ENCODE results near the gene HNRNPF.

HNRNPF gene

GRCh38 chr10:43365001-43365400, 44.0 kb downstream of the HNRNPF start:
- H3K36me3 Mint-ChIP-seq (ENCODE audit: low read depth): peaks cover 12% of the 10 kb centered on the region
- peaks cover 30% of the 10 kb centered on the region for H3K4me1 Mint-ChIP-seq
- no peaks in the 10 kb centered on the region for H3K9me3 Mint-ChIP-seq
- no peak for ATAC-seq
- H3K27me3 Mint-ChIP-seq: peaks cover 3% of the 10 kb centered on the region
- no peak overlapping the region for H3K27ac Mint-ChIP-seq
- no peak overlapping the region for H3K4me3 Mint-ChIP-seq
- DNase-seq: no peak

- H3K4me1 Mint-ChIP-seq: peaks cover 32% of the 10 kb centered on the region
- peak; percentile 98 for DNase-seq
- peak overlapping the region; percentile 94 for H3K27ac Mint-ChIP-seq
- H3K9me3 Mint-ChIP-seq: no peaks in the 10 kb centered on the region
- peak; percentile 88 for ATAC-seq
- peaks cover 3% of the 10 kb centered on the region for H3K27me3 Mint-ChIP-seq
- H3K36me3 Mint-ChIP-seq (ENCODE audit: low read depth): peaks cover 12% of the 10 kb centered on the region
- H3K4me3 Mint-ChIP-seq: peak overlapping the region; percentile 97
Measured at GRCh38 chr10:43362191-43362839, 46.7 kb downstream of the HNRNPF start.

GRCh38 chr10:43361547-43362190, 47.3 kb downstream of the HNRNPF start:
- Mint-ChIP-seq H3K36me3 (ENCODE audit: low read depth) (peaks cover 12% of the 10 kb centered on the region), H3K4me1 (peaks cover 33% of the 10 kb centered on the region), H3K9me3 (no peaks in the 10 kb centered on the region), H3K27me3 (peaks cover 3% of the 10 kb centered on the region), H3K4me3 (peak overlapping the region; percentile 97), H3K27ac (peak overlapping the region; percentile 94)
- peak; percentile 52 for DNase-seq
- ATAC-seq: peak; percentile 74

- no peaks in the 10 kb centered on the region for H3K9me3 Mint-ChIP-seq
- H3K4me1 Mint-ChIP-seq: peaks cover 44% of the 10 kb centered on the region
- peaks cover 12% of the 10 kb centered on the region for H3K36me3 Mint-ChIP-seq (ENCODE audit: low read depth)
- DNase-seq (no peak), ATAC-seq (no peak)
- H3K4me3 Mint-ChIP-seq: peak overlapping the region; percentile 97
- H3K27me3 Mint-ChIP-seq: peaks cover 3% of the 10 kb centered on the region
- peak overlapping the region; percentile 94 for H3K27ac Mint-ChIP-seq
Measured at GRCh38 chr10:43360086-43360485, 48.9 kb downstream of the HNRNPF start.

GRCh38 chr10:43355749-43356371, 53.1 kb downstream of the HNRNPF start:
- Mint-ChIP-seq H3K4me1 (peaks cover 22% of the 10 kb centered on the region), H3K27me3 (no peaks in the 10 kb centered on the region), H3K27ac (no peak overlapping the region), H3K4me3 (no peak overlapping the region), H3K36me3 (ENCODE audit: low read depth) (peaks cover 4% of the 10 kb centered on the region), H3K9me3 (no peaks in the 10 kb centered on the region)
- ATAC-seq: peak; percentile 66
- DNase-seq: peak; percentile 8

- ATAC-seq: no peak
- Mint-ChIP-seq H3K9me3 (no peaks in the 10 kb centered on the region), H3K27me3 (peaks cover 2% of the 10 kb centered on the region), H3K27ac (no peak overlapping the region), H3K4me3 (no peak overlapping the region), H3K4me1 (peaks cover 13% of the 10 kb centered on the region), H3K36me3 (ENCODE audit: low read depth) (no peaks in the 10 kb centered on the region)
- no peak for DNase-seq
Measured at GRCh38 chr10:43354879-43355380, 54.1 kb downstream of the HNRNPF start.

- Mint-ChIP-seq H3K36me3 (ENCODE audit: low read depth) (no peaks in the 10 kb centered on the region), H3K4me1 (peaks cover 12% of the 10 kb centered on the region), H3K4me3 (no peak overlapping the region), H3K27ac (no peak overlapping the region), H3K9me3 (no peaks in the 10 kb centered on the region), H3K27me3 (peaks cover 2% of the 10 kb centered on the region)
- DNase-seq (no peak), ATAC-seq (no peak)
Measured at GRCh38 chr10:43354330-43354635, 54.7 kb downstream of the HNRNPF start.

- DNase-seq (no peak), ATAC-seq (no peak)
- no peak overlapping the region for H3K4me3 Mint-ChIP-seq
- H3K27ac Mint-ChIP-seq: no peak overlapping the region
- no peaks in the 10 kb centered on the region for H3K9me3 Mint-ChIP-seq
- peaks cover 12% of the 10 kb centered on the region for H3K4me1 Mint-ChIP-seq
- H3K36me3 Mint-ChIP-seq (ENCODE audit: low read depth): no peaks in the 10 kb centered on the region
- peaks cover 2% of the 10 kb centered on the region for H3K27me3 Mint-ChIP-seq
Measured at GRCh38 chr10:43353495-43354329, 55.3 kb downstream of the HNRNPF start.

- DNase-seq (no peak), ATAC-seq (no peak)
- H3K9me3 Mint-ChIP-seq: no peaks in the 10 kb centered on the region
- H3K36me3 Mint-ChIP-seq (ENCODE audit: low read depth): no peaks in the 10 kb centered on the region
- H3K4me1 Mint-ChIP-seq: peaks cover 20% of the 10 kb centered on the region
- peaks cover 2% of the 10 kb centered on the region for H3K27me3 Mint-ChIP-seq
- H3K27ac Mint-ChIP-seq: no peak overlapping the region
- H3K4me3 Mint-ChIP-seq: no peak overlapping the region
Measured at GRCh38 chr10:43352951-43353350, 56.0 kb downstream of the HNRNPF start.

GRCh38 chr10:43351301-43351700, 57.7 kb downstream of the HNRNPF start:
- H3K27ac Mint-ChIP-seq: no peak overlapping the region
- no peaks in the 10 kb centered on the region for H3K9me3 Mint-ChIP-seq
- ATAC-seq (no peak), DNase-seq (no peak)
- H3K4me1 Mint-ChIP-seq: peaks cover 16% of the 10 kb centered on the region
- H3K27me3 Mint-ChIP-seq: peaks cover 2% of the 10 kb centered on the region
- H3K36me3 Mint-ChIP-seq (ENCODE audit: low read depth): no peaks in the 10 kb centered on the region
- no peak overlapping the region for H3K4me3 Mint-ChIP-seq

GRCh38 chr10:43350686-43351085, 58.3 kb downstream of the HNRNPF start:
- no peak for ATAC-seq
- H3K9me3 Mint-ChIP-seq: no peaks in the 10 kb centered on the region
- no peak overlapping the region for H3K27ac Mint-ChIP-seq
- DNase-seq: no peak
- H3K4me3 Mint-ChIP-seq: no peak overlapping the region
- H3K27me3 Mint-ChIP-seq: peaks cover 2% of the 10 kb centered on the region
- H3K36me3 Mint-ChIP-seq (ENCODE audit: low read depth): no peaks in the 10 kb centered on the region
- peaks cover 10% of the 10 kb centered on the region for H3K4me1 Mint-ChIP-seq

GRCh38 chr10:43350156-43350555, 58.8 kb downstream of the HNRNPF start:
- DNase-seq: no peak
- Mint-ChIP-seq H3K4me3 (no peak overlapping the region), H3K4me1 (peaks cover 9% of the 10 kb centered on the region), H3K27me3 (peaks cover 2% of the 10 kb centered on the region), H3K36me3 (ENCODE audit: low read depth) (no peaks in the 10 kb centered on the region), H3K27ac (no peak overlapping the region), H3K9me3 (no peaks in the 10 kb centered on the region)
- no peak for ATAC-seq

- H3K27ac Mint-ChIP-seq: no peak overlapping the region
- H3K4me3 Mint-ChIP-seq: no peak overlapping the region
Measured at GRCh38 chr10:43348511-43349312, 60.3 kb downstream of the HNRNPF start.

GRCh38 chr10:43347997-43348396, 61.0 kb downstream of the HNRNPF start:
- no peak for ATAC-seq
- Mint-ChIP-seq H3K27me3 (peaks cover 2% of the 10 kb centered on the region), H3K4me3 (no peak overlapping the region), H3K27ac (no peak overlapping the region), H3K36me3 (ENCODE audit: low read depth) (no peaks in the 10 kb centered on the region), H3K9me3 (no peaks in the 10 kb centered on the region), H3K4me1 (peaks cover 9% of the 10 kb centered on the region)
- DNase-seq: no peak

More at GRCh38 chr10:43348511-43349312, 60.3 kb downstream of the HNRNPF start:
- peak; percentile 88 for DNase-seq
- ATAC-seq: peak; percentile 100
- Mint-ChIP-seq H3K4me1 (peaks cover 9% of the 10 kb centered on the region), H3K9me3 (no peaks in the 10 kb centered on the region), H3K36me3 (ENCODE audit: low read depth) (no peaks in the 10 kb centered on the region), H3K27me3 (peaks cover 2% of the 10 kb centered on the region)

Measured in activated naive CD8-positive, alpha-beta T cell treated with anti-CD3 and anti-CD28 coated beads, Interleukin-2, amount 50 U/mL, for 24 hours (primary cell).